Erythroblast (primary cell): ENCODE results near the gene LAMC2.

Experiments
- DNase-seq, 2 experiments: peaks; one replicate each; lab custom pipeline; 2025; lab: John Stamatoyannopoulos, UW
- GATA1 ChIP-seq: IDR thresholded peaks from 2 replicates; pipeline ENCODE4 v1.6.1; 2011; ENCODE audit warnings: low read depth, mild to moderate bottlenecking, control low read depth, low read length, moderate library complexity
- POLR2A ChIP-seq: IDR thresholded peaks from 2 replicates; pipeline ENCODE4 v1.6.1; 2011; ENCODE audit warnings: mild to moderate bottlenecking, low read length

The LAMC2 gene

GRCh38 chr1:183186841-183187240 is 777 bp downstream of the LAMC2 start:
- TF ChIP-seq POLR2A, result no peak
- TF ChIP-seq GATA1, result no peak
- no peak for DNase-seq

- no peak for DNase-seq
- TF ChIP-seq POLR2A (no peak), GATA1 (no peak)
Observed at GRCh38 chr1:183188240-183188639, 2.2 kb downstream of the LAMC2 start.

- TF ChIP-seq GATA1, result no peak
- no peak for TF ChIP-seq POLR2A
- no peak for DNase-seq
Observed at GRCh38 chr1:183191833-183192232, 5.8 kb downstream of the LAMC2 start.

GRCh38 chr1:183193963-183194525 is 8.0 kb downstream of the LAMC2 start:
- DNase-seq, result no peak
- TF ChIP-seq GATA1 (no peak), POLR2A (no peak)

DNA sequence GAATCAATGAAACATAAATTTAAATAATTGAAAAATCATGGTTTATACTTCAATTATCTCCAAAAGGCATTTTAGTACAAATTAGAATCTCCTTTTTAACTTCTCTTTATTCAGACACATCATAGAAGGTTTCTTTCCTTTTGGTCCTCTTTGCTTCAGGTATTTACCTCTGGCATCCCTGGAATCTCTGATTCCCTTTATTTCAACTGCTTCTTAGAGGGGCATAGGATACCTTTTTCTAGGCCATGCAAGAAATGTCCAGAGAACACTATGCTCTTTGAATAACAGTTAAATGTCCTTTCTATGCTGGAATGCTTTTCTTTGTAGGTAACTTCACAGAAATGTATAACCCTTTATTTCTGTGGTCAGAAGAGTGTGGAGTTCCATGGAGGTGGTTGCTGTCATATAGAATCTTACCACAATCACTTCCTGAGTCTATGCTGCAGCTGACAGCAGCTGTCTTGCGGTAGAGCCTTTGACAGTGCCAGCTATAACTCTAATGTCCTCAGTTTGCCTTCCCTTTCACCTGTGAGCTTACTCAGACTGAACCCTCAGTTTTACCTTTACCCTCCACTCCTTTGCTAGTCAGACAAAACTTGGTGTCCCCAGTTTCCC is 8.6 kb downstream of the LAMC2 start:
- TF ChIP-seq GATA1 (no peak), POLR2A (no peak)
- DNase-seq, result no peak

DNA sequence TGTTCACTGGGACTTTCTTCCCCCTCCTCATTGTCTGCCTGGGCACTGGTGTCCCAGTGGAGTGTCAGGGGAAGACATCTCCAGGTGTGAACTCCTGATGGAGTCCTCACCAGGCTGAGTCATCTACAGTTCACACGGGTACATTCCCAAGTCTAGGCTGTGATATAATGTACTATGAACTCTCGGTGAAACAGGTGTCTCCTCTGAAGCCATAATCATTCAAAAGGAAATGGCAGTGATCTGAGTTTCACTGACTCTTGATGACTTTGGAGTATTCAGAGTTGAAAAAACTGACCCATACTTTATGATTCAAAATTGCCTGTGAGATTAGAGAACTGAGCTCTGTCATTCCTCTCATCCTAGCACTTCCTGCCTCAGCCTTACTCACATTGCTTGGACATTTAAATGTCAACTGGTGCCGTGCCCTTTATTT is 9.1 kb downstream of the LAMC2 start:
- DNase-seq, result no peak
- TF ChIP-seq POLR2A (no peak), GATA1 (no peak)

GRCh38 chr1:183197762-183198161 is 11.7 kb downstream of the LAMC2 start:
- DNase-seq, result no peak
- TF ChIP-seq POLR2A (no peak), GATA1 (no peak)

DNA sequence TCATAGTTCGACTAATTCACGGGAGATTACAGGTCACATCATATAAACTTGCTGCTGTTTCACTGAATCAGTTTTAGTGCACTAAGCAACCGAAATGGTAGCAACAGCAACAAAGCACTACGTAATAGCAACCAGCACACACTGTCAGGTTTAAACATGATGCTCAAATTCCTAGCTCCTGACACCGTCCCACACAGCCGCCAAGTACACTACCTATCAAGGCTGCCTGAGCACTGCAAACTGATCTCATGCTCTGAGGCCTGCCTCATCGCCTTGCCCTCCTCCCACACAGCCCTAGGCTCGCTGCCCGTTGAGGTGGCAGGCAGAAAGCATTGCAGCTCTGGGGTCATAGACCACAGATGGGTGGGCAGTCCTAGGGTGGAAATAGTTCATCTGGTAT is 12.4 kb downstream of the LAMC2 start:
- DNase-seq, result no peak
- no peak for TF ChIP-seq POLR2A
- TF ChIP-seq GATA1, result no peak

DNA sequence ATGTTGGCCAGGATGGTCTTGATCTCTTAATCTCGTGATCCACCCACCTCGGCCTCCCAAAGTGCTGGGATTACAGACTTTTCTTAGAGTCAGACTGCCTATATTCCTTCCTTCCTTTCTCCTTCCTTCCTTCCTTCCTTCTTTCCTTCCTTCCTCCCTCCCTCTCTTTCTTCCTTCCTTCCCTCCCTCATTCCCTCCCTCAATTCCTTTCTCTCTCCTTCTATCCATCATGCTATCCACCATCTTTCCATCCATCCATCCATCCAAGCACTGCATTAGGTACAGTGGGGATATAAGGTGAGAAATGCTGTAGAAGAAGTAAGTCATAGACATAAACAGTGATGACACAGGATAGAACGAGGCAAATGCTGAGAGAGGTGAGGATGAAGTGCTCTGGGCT is 13.2 kb downstream of the LAMC2 start:
- DNase-seq, result no peak
- TF ChIP-seq GATA1, result no peak
- TF ChIP-seq POLR2A, result no peak

GRCh38 chr1:183200451-183200850 is 14.4 kb downstream of the LAMC2 start:
- TF ChIP-seq GATA1 (no peak), POLR2A (no peak)
- DNase-seq, result no peak

GRCh38 chr1:183203094-183203493 is 17.0 kb downstream of the LAMC2 start:
- TF ChIP-seq POLR2A, result no peak
- TF ChIP-seq GATA1, result no peak
- DNase-seq, result no peak

- no peak for TF ChIP-seq POLR2A
- TF ChIP-seq GATA1, result no peak
- DNase-seq, result no peak
Observed at GRCh38 chr1:183205196-183205781, 19.2 kb downstream of the LAMC2 start.

DNA sequence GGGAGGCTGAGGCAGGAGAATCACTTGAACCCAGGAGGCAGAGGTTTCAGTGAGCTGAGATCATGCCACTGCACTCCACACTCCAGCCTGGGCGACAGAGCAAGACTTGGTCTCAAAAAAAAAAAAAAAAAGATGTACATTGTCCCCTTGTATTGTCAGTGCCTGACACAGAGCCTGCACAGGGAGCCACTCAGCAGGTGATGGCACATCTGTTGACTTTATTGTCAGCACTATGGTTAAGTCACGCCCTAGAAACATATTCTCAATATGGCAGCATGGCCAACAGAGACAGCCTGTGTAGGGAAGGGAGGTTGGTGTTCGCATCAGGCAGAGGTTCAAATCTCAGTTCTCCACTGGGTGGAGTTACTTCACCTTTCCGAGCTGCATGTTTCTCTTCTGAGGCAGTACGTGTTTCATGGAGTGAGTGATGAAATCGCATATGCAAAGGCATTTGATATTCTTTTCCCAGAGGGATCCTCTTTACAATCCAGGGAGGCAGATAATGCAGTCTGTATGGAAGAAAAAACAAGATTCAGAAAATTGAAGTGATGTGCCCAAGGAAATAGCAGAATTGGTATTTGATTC is 20.6 kb downstream of the LAMC2 start:
- TF ChIP-seq GATA1 (no peak), POLR2A (no peak)
- DNase-seq, result no peak

DNA sequence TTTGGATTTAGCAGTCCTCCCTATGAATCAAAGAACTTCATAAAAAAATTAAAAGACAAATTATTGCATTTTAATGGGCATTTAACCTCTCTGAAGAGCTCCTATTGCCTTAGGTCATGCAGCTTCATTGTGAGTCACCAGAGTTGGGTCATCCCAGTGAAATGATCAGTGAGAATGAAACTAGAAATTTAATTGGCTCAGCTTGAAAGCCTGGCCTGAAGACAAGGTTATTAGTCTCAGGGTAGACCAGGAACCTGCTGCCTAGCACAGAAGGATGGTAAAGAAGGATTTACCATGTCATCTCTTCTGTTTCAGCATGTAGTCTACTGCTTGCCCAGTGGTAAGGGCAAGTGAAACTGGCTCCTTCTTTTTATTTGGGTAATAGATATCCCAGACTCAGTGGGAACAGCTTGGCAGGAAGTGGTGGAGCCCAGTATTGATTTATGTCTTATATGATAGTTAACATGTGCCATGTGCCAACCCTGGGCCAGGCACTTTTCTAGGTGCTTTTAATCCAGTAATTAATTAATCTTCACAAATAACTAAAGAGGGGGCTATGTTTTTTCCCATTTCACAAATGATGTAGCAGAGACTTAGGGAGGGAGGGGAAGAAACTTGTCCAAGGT is 23.6 kb downstream of the LAMC2 start:
- TF ChIP-seq GATA1 (no peak), POLR2A (no peak)
- DNase-seq, result peak; percentile 5 to 67
